Measurements from ENCODE around the gene MTX3.

The MTX3 gene

DNA sequence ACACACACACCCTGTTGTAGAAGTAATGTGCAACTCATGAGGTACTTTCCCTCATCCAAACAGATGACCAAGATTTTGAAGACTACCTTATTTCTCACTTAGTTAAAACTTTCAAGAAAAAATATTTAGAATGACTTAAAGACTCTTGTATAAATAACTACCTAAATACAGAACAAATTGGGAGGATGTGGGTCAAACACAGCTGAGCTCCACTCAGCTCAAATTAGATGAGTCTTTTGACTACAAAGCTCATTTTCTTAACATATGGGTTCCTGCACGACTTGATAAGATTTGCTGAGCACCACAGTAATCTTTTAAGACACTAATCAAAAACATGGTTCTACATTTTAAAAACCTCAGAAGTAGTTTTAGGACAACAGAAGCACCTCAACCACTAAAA, 8.9 kb downstream of the MTX3 start:
- DNase-seq (ENCODE audit: low spot score) = no peak

DNA sequence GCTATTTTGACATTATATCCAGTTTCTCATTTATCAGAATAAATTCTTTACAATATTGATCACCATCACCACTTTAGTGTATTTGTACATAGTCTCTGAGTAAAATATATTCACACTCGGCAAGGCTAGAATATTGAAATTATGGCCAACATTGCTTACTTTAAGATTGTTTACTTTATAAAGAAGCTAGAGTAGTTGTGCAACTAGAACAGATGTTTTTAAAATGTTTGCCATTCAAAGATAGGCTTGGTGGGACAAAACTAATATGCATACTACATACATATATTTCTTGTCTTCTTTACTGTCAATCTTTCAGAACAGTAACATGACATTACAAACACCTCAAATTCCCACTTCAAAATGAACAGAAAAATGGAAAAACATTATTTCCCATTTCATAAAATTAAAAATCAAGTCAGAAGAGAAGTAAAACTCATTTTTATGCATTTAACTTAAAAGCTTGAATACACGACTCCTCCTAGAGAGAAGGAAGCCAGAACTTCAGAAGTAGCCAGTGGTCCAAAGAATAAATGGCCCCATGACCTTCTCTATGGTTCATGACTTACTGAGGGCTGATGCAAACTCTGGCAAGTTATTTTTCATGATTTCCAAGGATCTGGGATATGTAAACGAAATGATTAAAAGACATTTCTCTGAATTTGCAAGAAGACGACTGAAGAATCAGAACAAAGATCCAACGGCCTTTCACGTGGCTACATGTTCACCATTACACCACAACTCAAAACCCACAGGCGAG, 14.1 kb downstream of the MTX3 start:
- DNase-seq (ENCODE audit: low spot score) = no peak

DNA sequence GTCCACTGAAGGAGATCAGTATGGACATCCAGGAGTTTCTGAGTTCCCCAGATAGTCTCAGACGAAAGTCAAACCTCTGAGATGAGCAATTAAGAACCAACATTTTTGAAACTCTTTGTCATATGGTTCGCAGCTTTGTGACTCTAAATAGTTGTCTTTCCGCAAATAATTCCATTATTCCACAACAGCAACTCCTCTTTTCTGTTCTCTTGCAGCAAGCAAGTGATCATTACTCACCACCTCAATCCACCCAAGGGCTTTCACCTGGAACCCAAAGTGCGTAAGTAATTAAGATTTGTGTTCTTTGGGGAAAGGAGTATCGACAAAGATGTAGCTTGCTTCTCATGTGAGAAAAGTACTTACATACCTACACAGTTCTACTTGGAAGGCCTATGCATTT, 15.6 kb downstream of the MTX3 start:
- peak; percentile 7 for DNase-seq (ENCODE audit: low spot score)

DNA sequence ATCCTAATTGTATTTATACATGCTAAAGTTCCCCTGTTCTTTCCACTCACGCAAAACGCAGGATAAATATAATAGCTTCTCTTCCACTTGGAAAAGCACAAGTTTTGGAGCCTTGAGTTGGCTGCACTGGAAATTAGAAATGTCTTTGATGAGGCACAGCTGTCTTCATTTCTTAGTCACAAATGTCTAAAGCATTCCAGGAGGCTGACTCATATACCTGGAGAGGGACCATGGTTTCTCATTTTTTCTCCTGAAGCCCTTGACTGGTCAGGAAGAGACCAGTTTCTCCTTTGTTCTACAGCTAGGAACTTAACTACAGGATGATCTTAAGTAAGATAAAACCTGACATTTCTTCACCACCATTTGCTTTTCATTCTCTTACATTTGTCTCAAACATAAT, 16.2 kb downstream of the MTX3 start:
- DNase-seq (ENCODE audit: low spot score) = peak; percentile 85

DNA sequence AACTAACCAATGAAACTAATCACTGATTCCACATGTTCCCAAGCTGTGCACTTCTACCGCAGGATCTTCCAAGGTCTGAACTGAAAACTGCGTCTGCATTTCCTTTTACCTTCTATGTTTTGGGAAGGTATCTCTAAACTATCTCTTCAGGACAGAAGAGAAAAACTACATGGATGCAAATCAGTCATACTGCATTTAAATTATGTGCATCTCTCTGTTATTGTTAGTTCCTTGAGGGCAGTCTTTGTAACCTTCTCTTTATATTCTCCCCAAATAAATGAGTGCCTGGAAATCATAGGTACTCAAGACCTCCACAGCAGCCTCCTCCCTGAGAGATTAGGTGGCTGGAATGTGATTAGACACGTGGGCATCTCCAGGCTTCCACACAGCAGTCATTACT, 17.1 kb downstream of the MTX3 start:
- DNase-seq (ENCODE audit: low spot score) = no peak

DNA sequence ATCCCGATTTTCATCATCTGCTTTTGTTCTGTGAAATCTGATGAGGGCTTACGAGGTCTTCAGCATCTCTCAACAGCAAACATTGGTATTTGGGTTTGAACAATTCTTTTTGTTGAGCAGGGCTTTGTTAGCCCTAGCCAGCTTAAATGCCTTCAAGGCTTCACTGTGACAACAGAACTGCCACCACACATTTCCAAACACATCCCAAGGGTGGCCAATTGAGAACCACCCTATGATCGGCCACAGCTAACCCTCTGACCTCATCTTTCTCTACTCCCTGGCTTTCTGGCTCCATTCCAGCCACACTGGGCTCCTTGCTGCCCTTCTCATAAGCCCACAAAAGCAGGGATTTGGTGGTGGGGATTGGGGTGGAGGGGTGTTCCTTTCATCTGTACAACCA, 17.6 kb downstream of the MTX3 start:
- peak; percentile 2 for DNase-seq (ENCODE audit: low spot score)

DNA sequence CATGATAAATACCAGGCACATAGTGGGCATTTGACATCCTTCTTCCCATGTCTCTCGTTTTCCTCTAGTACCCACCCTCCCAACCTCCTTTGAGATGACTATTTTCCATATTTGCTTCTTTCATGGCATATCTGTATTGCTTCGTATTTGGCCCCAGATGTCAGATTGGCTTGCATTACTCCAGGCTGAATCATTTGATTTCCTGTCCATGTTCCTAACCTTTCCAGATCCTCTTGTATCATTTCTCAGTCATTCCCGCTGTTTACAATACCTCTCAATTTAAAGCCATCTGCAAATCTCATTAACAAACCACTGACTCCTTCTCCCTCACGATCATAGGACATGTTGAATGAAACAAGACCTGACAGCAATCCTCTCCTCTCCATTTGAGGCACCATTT, 19.9 kb downstream of the MTX3 start:
- no peak for DNase-seq (ENCODE audit: low spot score)

DNA sequence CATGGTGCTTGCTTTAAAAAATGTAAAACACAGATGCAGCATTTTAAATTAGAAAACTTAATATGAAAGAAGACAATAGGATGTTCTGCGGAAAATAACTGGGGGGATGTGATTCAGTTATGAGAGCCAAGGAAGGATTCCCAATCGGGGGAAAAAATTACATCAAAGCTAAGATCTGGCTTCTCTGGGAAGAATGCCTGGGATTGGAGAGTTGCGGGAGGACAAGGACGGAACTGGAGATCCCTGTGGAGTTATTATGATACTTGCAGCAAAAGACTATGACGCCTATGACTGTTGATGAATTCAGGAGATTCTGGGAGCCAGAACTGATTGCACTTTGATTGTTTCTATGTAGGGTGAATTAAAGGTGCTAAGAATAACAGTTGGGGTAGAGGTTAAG, 24.6 kb downstream of the MTX3 start:
- no peak for DNase-seq (ENCODE audit: low spot score)

DNA sequence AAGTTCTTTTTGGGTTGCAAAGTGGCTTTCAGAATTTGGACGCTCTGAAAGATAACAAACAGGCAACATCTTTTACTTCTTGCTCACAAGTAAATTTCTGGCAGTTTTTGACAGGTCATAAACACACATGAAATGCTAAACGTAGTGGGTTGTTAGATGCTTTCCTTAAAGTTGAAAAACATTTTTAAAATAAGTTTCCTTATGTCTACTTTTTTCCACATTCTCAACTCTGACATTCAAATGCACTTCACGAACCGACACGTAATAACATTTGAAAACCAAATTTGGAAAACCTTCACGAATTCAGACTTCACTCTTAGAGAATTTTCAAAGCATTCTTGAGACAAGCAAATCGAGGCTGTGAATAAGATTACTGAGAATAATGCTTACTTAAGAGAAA, 26.9 kb downstream of the MTX3 start:
- DNase-seq (ENCODE audit: low spot score) = no peak

DNA sequence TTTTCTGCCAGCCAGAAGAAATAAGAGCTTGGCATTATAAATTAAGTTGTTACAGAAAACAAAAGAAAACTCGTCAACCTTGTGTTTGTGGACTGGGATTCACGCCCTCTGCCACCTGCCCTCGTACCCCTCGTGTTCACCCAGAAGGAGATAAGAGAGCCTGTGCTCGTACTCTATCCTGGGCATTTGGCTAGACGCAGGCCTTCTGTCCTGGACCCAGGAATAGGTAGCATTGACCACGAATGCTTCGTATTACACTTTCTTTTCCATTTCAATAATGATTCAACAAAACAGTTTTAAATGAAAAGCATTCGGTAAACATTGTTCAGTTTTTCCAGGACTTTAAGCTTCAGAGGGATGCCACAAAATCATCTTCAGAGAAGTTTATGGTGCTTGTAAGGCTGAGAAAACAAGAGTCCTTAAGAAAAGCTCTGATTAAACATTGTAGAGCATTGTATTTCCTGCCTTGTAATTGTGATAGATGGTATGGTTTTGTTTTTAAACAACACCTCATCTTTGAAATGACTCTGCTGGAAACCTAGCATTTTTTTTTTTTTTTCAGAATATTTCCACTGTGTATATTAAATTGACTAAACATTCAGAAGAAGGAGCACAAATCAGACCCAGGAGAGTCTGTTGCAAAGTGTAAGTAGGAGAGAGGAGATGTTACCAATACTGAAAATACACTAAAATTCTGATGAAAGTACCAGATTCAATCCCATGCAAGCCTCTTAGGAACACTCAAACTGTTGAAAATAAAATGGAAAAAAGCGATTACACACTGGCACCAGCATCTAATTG, 27.6 kb downstream of the MTX3 start:
- DNase-seq (ENCODE audit: low spot score) = no peak

DNA sequence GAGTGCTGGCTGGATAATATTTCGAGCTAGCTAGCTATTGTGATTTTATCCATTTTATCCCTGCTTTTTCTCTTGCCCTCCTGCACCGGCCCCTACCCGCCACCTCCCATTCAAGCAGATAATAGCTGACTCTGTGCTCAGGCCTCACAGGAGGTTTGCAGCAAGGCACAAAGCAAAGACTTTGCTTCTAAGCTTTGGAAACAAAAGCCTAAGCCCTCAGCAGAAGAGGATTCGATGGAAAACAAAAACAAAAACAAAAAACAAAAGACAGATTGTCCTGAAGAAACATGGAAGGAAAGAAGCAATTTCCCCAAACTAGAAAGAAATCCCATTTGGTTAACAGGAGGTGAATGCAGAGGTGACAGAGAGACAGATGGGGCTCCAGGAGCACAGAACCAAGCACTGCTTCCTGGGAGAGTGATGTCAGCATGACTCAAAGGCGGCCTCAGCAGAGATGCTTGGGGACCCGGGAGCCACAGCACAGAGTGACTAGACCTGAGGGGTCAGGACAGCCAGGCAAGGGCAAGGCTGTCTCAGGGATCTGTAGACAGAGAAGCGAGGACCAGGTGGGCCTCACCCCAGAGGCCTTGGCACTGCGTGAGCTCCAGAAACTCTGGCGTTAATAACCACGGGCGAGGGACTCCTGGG, 28.4 kb downstream of the MTX3 start:
- DNase-seq (ENCODE audit: low spot score) = peak; percentile 68

DNA sequence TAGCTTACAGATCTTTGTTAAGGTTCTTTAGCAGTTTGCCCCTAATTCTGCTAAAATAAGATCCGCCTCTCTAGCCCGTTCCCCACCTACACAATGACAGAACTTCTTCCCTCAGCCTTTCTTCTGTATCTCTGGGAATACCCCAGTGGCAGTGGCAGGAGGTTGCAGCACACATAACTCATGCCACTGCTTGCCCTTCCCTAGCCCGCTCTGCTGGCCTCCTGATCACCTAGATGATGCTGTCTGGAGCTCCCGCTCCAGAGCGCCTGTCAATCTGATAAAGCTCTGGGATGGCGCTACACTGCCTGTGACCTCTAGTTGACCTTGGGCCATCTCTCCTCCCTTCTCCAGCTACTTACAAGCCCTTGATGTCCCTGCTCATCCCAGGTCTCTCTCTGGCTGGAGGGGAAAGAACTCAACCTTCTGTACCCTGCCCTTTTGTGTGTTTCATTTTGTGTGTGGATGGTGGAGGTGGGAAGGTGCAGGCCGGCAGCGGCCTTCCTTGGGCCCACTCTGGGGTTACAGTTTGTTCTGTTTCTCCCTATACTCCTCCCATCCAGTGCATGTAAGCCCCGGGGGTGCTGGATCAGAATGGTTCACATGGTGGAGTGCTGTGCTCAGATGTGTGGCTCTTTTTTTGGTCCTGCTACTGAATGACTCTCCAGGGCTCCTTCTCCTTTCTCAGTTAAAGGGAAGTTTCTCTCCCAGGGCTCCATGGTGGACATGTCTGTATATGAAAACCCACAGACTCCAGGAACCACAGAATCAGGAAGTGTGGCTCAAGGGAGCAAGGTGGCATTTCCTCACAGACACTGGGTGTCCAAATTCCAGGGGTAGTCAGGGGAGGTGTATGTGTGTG, 29.1 kb downstream of the MTX3 start:
- DNase-seq (ENCODE audit: low spot score) = peak; percentile 58

DNA sequence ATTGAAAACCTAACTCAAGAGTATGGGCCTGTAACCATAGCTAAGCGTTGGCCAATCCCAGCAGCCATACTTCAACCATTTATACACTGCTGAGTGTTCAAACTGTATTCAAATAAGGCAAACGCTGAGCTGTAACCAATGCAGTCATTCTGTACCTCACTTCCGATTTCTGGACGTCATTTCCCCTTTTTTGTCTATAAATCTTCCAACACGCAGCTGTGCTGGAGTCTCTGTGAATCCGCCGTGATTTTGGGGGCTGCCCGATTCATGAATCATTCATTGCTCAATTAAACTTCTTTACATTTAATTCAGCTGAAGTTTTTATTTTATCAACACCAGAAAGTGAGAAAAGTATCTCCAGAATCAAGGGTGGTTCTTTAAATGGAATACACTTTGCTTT, 31.7 kb downstream of the MTX3 start:
- no peak for DNase-seq (ENCODE audit: low spot score)

DNA sequence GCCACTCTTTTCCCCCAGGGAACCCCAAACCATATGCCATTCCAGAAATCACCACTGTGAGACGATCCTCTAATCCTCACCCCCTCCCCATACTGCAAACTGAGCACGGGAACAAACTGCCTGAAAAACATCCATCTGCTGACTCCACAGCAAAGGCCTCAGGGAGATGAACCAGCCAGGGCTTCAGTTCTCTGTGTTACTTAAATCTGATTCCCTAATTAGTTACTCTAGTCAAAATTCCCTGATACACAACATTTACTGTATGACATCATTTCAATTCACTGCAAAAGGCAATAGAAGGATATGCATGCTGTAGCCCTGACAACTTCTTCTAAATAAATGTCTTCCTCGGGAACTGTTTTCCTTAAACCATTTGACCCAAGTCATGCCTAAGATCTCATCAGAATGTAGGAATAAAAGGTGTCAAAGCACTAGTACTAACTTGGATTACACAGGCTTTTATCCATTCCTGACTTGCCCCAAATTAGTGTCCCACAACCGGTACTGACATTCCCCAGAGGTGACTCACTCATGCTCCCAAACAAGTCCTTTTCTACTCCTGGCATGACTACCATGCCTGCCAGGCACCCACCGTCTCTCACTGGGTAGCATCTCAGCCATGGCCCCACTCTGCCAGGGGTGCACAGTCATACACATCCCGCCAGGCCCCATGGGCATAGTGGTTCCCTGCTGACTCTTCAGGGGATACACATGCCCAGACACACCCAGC, 35.0 kb downstream of the MTX3 start:
- peak; percentile 86 for DNase-seq (ENCODE audit: low spot score)

DNA sequence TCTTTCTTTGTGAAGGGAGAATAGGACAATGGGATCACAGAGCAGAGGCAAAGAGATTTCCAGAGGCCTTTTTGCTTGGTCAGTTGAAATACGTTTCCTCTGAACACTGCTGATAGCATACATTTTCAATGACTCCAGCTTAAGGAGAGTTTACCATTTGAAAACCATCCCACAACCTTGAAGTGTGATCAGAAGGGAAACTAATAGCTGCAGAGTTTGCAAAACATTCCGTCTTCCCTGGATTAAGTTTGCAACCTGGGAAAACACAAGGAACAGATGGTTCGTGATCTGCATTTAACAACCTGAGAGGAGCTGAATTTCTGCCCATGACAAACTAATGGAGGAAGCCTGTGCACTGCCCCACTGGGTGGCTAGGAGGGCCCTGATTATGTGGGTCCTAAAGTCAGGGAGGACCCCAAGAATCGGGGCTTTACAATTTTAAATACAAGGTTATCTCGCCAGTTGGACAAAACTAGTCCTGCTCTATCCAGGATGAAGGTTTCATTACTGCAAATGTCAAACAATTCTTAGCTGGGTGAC, 35.6 kb downstream of the MTX3 start:
- DNase-seq (ENCODE audit: low spot score) = no peak

DNA sequence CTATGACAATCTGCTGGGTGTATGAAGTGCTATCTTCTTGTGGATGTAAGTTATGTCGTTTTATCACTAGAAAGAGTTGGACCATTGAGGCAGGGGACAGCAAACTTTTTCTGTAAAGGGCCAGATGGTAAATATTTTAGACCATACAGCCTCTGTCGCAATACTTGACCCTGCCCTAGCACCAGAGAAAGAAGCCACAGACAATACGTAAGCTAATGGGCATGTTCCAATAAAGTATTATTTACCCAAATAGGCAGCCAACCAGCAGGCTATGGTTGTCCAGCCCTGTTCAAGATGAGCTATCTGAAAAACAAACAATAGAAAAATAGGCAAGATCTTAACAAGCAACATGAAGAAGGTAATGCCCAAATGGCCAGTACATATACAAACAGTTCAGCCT, 36.4 kb downstream of the MTX3 start:
- no peak for DNase-seq (ENCODE audit: low spot score)

DNA sequence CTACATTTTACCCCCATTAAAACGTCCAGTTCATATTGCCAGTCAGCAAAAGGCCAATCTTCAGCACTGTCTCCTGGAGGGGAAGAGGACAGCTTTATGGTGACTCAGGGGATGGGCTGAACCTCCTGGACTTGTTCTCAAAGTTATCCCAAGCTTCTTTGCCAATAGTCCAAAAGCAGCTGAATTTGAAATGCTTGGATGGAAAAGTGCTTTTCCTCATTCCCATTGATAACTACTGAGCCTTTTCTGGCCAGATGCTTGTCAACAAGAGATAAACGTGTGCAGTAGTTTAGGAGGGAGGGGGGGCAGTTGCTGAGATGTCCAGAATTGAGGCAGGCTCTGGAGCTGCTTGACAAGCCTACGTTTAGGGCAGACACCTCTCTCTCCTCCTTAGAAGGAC, 43.5 kb downstream of the MTX3 start:
- DNase-seq (ENCODE audit: low spot score) = no peak

DNA sequence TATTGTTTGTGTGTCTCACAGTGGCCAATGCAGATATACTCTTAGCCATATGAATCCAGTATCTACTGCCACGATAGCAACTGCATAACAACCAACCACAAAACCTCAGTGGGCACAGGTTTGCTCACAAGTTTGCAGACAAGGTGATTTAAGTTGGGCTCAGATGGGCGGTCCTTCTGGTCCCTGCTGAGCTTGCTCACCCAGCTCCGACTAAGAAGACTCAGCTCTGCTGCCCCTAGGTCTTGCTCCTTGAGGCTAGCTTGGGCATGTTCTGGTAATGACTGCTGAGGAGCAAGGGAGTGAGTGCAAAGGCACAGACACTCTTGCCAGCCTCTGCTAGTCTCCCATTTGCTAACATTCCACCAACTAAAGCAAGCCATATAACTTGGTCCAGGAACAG, 52.6 kb downstream of the MTX3 start:
- DNase-seq (ENCODE audit: low spot score) = no peak

DNA sequence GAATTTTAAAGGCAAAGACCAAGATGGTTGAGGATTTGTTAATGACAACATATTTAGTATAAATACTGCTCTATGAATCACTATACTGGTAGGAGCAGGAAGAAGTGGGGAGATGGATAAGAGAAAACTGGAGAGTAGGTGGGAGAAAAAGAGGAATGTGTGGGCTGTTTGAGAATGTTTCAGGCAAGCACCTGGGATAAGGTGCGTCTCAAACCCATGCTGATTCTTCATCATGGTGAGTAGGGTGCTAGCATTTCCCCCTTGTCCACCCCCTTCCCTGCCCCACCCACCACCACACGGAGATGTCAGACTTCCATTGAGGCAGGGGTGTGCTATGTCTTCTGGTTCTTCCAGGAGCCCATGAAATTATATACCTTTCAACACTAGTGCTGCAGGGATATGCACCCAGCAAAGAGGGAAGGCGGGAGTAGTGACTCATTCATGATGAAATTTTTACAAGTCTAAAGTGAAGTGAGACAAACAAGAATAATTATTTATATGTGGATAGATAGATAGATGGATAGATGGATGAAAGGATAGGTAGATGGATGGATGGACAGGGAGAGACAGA, 54.3 kb downstream of the MTX3 start:
- DNase-seq (ENCODE audit: low spot score) = no peak

DNA sequence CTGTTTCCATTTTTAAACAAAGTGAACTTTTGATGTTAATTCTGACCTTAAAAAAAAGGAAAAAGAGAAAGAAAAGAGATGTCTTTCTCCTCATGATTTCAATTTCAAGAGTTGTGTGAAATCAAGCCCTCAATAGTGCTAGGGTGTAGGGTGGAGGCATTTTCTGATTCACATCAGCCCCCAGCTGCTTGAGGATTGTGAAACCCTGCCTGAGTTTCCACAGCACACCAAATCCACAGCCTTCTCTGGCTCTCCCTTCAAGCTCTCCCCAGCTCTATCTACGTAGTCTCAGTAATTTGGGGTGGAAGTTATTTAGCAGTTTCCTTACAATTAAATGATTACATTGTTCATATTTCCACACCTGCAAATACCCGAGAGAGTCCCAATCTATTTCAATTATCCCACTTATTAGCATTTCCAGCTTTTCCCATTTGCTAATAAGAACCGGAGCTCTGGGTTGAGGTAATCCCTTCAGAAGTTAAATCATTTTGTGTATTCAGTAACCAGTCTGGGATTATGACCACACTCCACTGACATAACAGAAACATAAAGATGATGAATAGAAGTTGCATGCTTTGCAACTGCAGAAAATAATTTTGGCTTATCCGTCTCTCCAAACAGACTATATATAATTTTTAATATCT, 54.9 kb downstream of the MTX3 start:
- no peak for DNase-seq (ENCODE audit: low spot score)
